HepG2 (cell line): ENCODE results near the gene SHISA5. TPM values are rescaled to one million over a fixed set of nuclear protein-coding genes. Genes with fewer than 3 reads are reported as not detected.
A peak's percentile ranks its signal among the peaks of the same experiment; 100 is the strongest.

Source experiments
- CHD4 ChIP-seq: fragments of 200-600 bp; sonication (generic); IDR thresholded peaks from 2 replicates; pipeline ENCODE4 v1.7.0; 2017; ENCODE audit warnings: mild to moderate bottlenecking, low read length, borderline replicate concordance
- DR1 ChIP-seq: sonication (generic); formaldehyde crosslinking; IDR thresholded peaks from 2 replicates; pipeline ENCODE4 v1.8.0; 2021; ENCODE audit warnings: mild to moderate bottlenecking, missing genetic modification reagents, inconsistent platforms
- ELF4 ChIP-seq: sonication (generic); formaldehyde crosslinking; IDR thresholded peaks from 2 replicates; pipeline ENCODE4 v1.5.0; 2020; ENCODE audit warnings: missing genetic modification reagents, mild to moderate bottlenecking, moderate library complexity, borderline replicate concordance
- HDAC6 ChIP-seq: fragments of 200-600 bp; sonication (generic); IDR thresholded peaks from 2 replicates; pipeline ENCODE4 v1.7.0; 2017; ENCODE audit warnings: mild to moderate bottlenecking, antibody characterized with exemption, low read length, low read depth
- HMG20B ChIP-seq: conservative IDR thresholded peaks from 2 replicates; pipeline ENCODE4 v1.6.1; 2016; ENCODE audit warnings: missing genetic modification reagents, missing compliant biosample characterization
- MAFF ChIP-seq: IDR thresholded peaks from 2 replicates; pipeline ENCODE4 v1.6.1; 2011; ENCODE audit warnings: low read depth, low read length, improper control_type of control experiment
- PCBP1 ChIP-seq: fragments of 200-400 bp; formaldehyde crosslinking; IDR thresholded peaks from 2 replicates; pipeline ENCODE4 v1.6.1; 2017; ENCODE audit warnings: mild to moderate bottlenecking, low read depth, low read length, borderline replicate concordance
- RFX1 ChIP-seq: fragments of 450-650 bp; IDR thresholded peaks from 2 replicates; pipeline ENCODE4 v1.6.1; 2017
- RXRA ChIP-seq: sonication (generic); formaldehyde crosslinking; IDR thresholded peaks from 2 replicates; pipeline ENCODE4 v1.5.1; 2020; ENCODE audit warnings: missing genetic modification reagents
- SRSF9 ChIP-seq: fragments of 200-400 bp; formaldehyde crosslinking; IDR thresholded peaks from 2 replicates; pipeline ENCODE4 v1.6.1; 2018; ENCODE audit warnings: borderline replicate concordance, mild to moderate bottlenecking, low read depth, low read length; ENCODE audit not compliant: insufficient read depth, poor library complexity, severe bottlenecking
- ZFP91 ChIP-seq: sonication (generic); formaldehyde crosslinking; IDR thresholded peaks from 2 replicates; pipeline ENCODE4 v1.9.0; 2022; ENCODE audit warnings: missing genetic modification reagents, mild to moderate bottlenecking, borderline replicate concordance
- ZHX1 ChIP-seq: sonication (generic); formaldehyde crosslinking; IDR thresholded peaks from 2 replicates; pipeline ENCODE4 v1.8.1; 2022; ENCODE audit warnings: low read depth, mild to moderate bottlenecking, missing genetic modification reagents
- ZIK1 ChIP-seq: sonication (generic); formaldehyde crosslinking; IDR thresholded peaks from 2 replicates; pipeline ENCODE4 v1.5.0; 2020; ENCODE audit warnings: mild to moderate bottlenecking, low read depth, missing genetic modification reagents, borderline replicate concordance
- ZKSCAN1 ChIP-seq: fragments of 150-350 bp; IDR thresholded peaks from 2 replicates; pipeline ENCODE4 v1.6.1; 2014; ENCODE audit warnings: low read length
- ZNF10 ChIP-seq: sonication (generic); formaldehyde crosslinking; IDR thresholded peaks from 2 replicates; pipeline ENCODE4 v1.4.0; 2020; ENCODE audit warnings: mild to moderate bottlenecking, low read depth, missing genetic modification reagents, borderline replicate concordance
- ZNF253 ChIP-seq: sonication (generic); formaldehyde crosslinking; IDR thresholded peaks from 2 replicates; pipeline ENCODE4 v1.8.0; 2022; ENCODE audit warnings: mild to moderate bottlenecking, missing genetic modification reagents, borderline replicate concordance
- ZNF431 ChIP-seq: sonication (generic); formaldehyde crosslinking; IDR thresholded peaks from 2 replicates; pipeline ENCODE4 v1.9.0; 2022; ENCODE audit warnings: missing genetic modification reagents, low read depth, mild to moderate bottlenecking, borderline replicate concordance
- ZNF670 ChIP-seq: sonication (generic); formaldehyde crosslinking; IDR thresholded peaks from 2 replicates; pipeline ENCODE4 v1.8.0; 2022; ENCODE audit warnings: mild to moderate bottlenecking, missing genetic modification reagents, borderline replicate concordance
- ZUFSP ChIP-seq: sonication (generic); formaldehyde crosslinking; IDR thresholded peaks from 2 replicates; pipeline ENCODE4 v1.9.0; 2021; ENCODE audit warnings: missing genetic modification reagents, mild to moderate bottlenecking, borderline replicate concordance
- ZXDC ChIP-seq: sonication (generic); formaldehyde crosslinking; IDR thresholded peaks from 2 replicates; pipeline ENCODE4 v1.5.0; 2020; ENCODE audit warnings: mild to moderate bottlenecking, missing genetic modification reagents
- polyA plus RNA-seq, 8 experiments: library from polyadenylated mRNA; depleted of rRNA in 3 of 8; stranded (reverse) in 7 of 8; unstranded in 1 of 8; fragments of >200 nt; fragmentation: Illumina TruSeq in 4 of 8; extraction: Trizol in 4 of 8; gene quantifications; 2 replicates each; pipeline versions ENCODE4 v1.2.1 to v1.2.3, GENCODE V29; 2011 to 2016; ENCODE audit warnings: low read depth in 4 of 8, missing spikeins in 1 of 8, mixed read lengths in 1 of 8; ENCODE audit not compliant: insufficient read depth in 1 of 8
- total RNA-seq, 5 experiments: library from RNA; depleted of rRNA; stranded (reverse); fragments of >200 nt; fragmentation: Illumina TruSeq; extraction: Trizol; gene quantifications; 2 replicates each; pipeline ENCODE4 v1.2.3, GENCODE V29; 2016; ENCODE audit warnings: low read depth in 1 of 5

Gene SHISA5
- total and polyA plus RNA-seq, 2 of the 13 experiments (the other 11 are each of a cell fraction or from before 2014, with no cell fraction given): 75.8 to 91.4 TPM

GRCh38 chr3:48465531-48466378 lies 38.2 kb downstream of the SHISA5 start (continued):
- TF ChIP-seq ZHX1 (CRISPR knock-in tag) (no peak), ZKSCAN1 (no peak), RXRA (peak; percentile 34; the same call in 1 of the 2 replicates), HDAC6 (no peak), PCBP1 (no peak), ZNF431 (CRISPR knock-in tag) (no peak), ZNF10 (CRISPR knock-in tag) (no peak), ZNF670 (CRISPR knock-in tag) (no peak), RFX1 (peak; percentile 91), ZNF253 (CRISPR knock-in tag) (no peak), ELF4 (no peak), ZUFSP (CRISPR knock-in tag) (no peak), HMG20B (CRISPR knock-in tag) (no peak), MAFF (no peak; the same call in 1 of the 2 replicates), ZIK1 (CRISPR knock-in tag) (no peak), CHD4 (no peak), ZFP91 (CRISPR knock-in tag) (peak; percentile 71), DR1 (CRISPR knock-in tag) (peak; percentile 46; the same call in 1 of the 2 replicates), ZXDC (CRISPR knock-in tag) (no peak), SRSF9 (no peak)
